A549 treated with AZD9567 at 1 μM for 4 hours (cell line): ENCODE measurements around the gene ESD. TPM values are rescaled to one million over a fixed set of nuclear protein-coding genes. Genes with fewer than 3 reads are reported as not detected.

Source experiments
- total RNA-seq: library from RNA; stranded (reverse); fragments of 200-300 nt; extraction: Qiagen RNA extraction; gene quantifications from 5 replicates; pipeline ENCODE4 v1.2.3, GENCODE V29; 2022; ENCODE audit not compliant: insufficient read depth

ESD gene, protein sequence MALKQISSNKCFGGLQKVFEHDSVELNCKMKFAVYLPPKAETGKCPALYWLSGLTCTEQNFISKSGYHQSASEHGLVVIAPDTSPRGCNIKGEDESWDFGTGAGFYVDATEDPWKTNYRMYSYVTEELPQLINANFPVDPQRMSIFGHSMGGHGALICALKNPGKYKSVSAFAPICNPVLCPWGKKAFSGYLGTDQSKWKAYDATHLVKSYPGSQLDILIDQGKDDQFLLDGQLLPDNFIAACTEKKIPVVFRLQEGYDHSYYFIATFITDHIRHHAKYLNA
- 80.9 to 118 TPM (median 85.7 TPM) in 5 replicates for total RNA-seq

DNA sequence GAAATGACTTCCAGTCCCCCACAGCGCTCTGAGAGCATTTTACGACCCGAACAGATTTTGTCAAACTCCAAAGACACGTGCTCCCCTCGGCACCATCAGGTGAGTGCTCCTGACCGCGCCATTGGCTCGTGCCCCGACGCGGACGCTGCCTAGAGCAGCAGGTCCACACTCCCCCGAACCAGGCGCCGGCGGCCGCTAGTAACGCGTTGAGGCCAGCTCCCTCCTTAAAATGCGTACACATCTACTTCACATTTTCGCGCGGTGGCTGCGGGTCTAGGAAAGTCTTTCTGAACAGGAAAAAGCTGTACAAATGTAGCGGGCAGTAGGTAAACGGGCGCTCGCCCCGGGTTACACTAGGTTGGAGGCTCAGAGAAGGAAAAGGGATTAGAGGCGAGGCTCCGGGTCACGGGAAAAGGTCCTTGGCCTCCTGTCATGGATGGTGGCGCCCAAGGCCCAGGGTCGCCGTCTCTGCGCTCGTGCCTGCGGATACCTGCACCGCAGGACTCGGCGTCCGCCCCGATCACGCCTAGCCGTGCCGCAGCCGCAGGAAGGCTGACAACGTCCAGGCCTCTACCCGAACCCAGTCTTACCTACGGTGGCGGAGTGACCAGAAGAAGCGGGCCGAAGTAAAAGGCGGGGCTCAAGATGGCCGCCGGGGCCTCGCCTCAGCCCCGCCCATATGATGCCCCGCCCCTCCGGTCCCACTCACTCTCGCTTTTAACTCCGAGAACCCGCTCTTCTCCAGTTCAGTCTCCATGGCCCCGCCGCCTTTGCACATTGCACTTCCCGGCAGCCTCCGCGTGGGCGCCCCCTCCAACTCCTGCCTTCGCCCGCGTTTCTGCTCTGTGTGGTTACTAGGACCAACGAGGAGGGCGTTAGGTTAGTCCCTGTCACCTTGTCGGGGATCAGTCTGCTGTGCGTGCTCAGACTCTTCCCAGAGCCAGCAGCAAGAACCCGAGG is at the start of gene ESD:
TSS of gene ESD (minus strand) at position 647 of the 960 bp plus-strand sequence. CDS start 5,748 bp downstream, outside the sequence.

Other genes starting within 250 kb of the ESD start
- 6.7 to 8.5 TPM (median 8.2 TPM) in 5 replicates for gene LRCH1, start 244.0 kb downstream of the ESD start, total RNA-seq
- not detected in 5 replicates for gene HTR2A, start 99.9 kb upstream of the ESD start, total RNA-seq